ENCODE data around the gene NATD1. TPM values are rescaled to one million over a fixed set of nuclear protein-coding genes. Genes with fewer than 3 reads are reported as not detected.

Gene NATD1
- total RNA-seq, 1 experiment from 2014 or later, result 7.3 TPM

GRCh38 chr17:21293831-21294210, 40.6 kb upstream of the NATD1 start:
- Histone ChIP-seq H3K18ac (ENCODE audit: insufficient read length, low read depth, low read length) (no peak overlapping the region), H3K4me1 (ENCODE audit: insufficient read depth, low read length) (no peaks in the 10 kb centered on the region), H3K27ac (ENCODE audit: insufficient read length, low read depth, low read length) (no peak overlapping the region), H3K23me2 (ENCODE audit: insufficient read length, low read depth, low read length, poor library complexity, severe bottlenecking) (no peaks in the 10 kb centered on the region), H3K4ac (ENCODE audit: low read depth, low read length) (no peak overlapping the region), H3K79me1 (ENCODE audit: insufficient read depth, low read depth, low read length, poor library complexity, severe bottlenecking) (no peaks in the 10 kb centered on the region), H4K8ac (replicated peaks; ENCODE audit: insufficient read length, low read depth, low read length) (no peak overlapping the region), H3K4me2 (ENCODE audit: insufficient read depth, insufficient read length, low read length) (no peak overlapping the region), H2AK5ac (ENCODE audit: insufficient read length, low read length) (no peak overlapping the region), H3K56ac (ENCODE audit: insufficient read length, low read depth, low read length) (no peak overlapping the region), H2BK5ac (ENCODE audit: insufficient read length, low read length) (no peak overlapping the region), H3T11ph (ENCODE audit: low read length) (no peak overlapping the region), H3K23ac (ENCODE audit: insufficient read length, low read depth, low read length) (no peak overlapping the region), H3K27me3 (ENCODE audit: insufficient read depth, low read length) (no peaks in the 10 kb centered on the region), H2BK15ac (ENCODE audit: low read depth, low read length) (no peak overlapping the region), H3K14ac (ENCODE audit: insufficient read depth, low read length) (no peak overlapping the region), H3K79me2 (ENCODE audit: insufficient read depth, low read length) (0 out of 2 replicates have a peak, but pooled peaks cover 2% of the 10 kb centered on the region), H2BK20ac (ENCODE audit: low read depth, low read length, poor library complexity, severe bottlenecking) (no peak overlapping the region), H2BK120ac (ENCODE audit: low read depth, low read length, poor library complexity, severe bottlenecking) (no peak overlapping the region), H3K9me3 (ENCODE audit: control insufficient read depth, low read depth, low read length) (peaks cover 44% of the 10 kb centered on the region), H3K9ac (ENCODE audit: extremely low read depth, insufficient read length, low read length) (no peak overlapping the region), H2AFZ (ENCODE audit: low read length) (no peak overlapping the region), H2BK12ac (ENCODE audit: insufficient read length, low read depth, low read length) (no peak overlapping the region), H4K20me1 (ENCODE audit: control insufficient read depth, insufficient read depth, insufficient read length) (no peaks in the 10 kb centered on the region), H4K91ac (ENCODE audit: insufficient read length, low read depth, low read length) (no peak overlapping the region), H4K5ac (ENCODE audit: insufficient read length, low read depth, low read length) (no peak overlapping the region)
- WGBS (ENCODE audit: extremely low coverage, insufficient read length, low lambda C conversion rate), result no CpG with 5 or more reads among the region's 10 CpGs
- no peak overlapping the region for H3K27ac Mint-ChIP-seq
- no peak for TF ChIP-seq CTCF (conservative IDR thresholded peaks at IDR 0.05)
- no peak for DNase-seq
- no peak overlapping the region for H3K4me3 Mint-ChIP-seq
- peaks cover 6% of the 10 kb centered on the region for H3K27me3 Mint-ChIP-seq (ENCODE audit: low read depth)
- no peaks in the 10 kb centered on the region for H3K4me1 Mint-ChIP-seq
- peaks cover 0 to 18% (median 11%) of the 10 kb centered on the region in 3 experiments; a peak in 5 of 7 replicates for H3K36me3 Mint-ChIP-seq (ENCODE audit: insufficient read depth in 1 of 3, low read depth in 3 of 3)
- peaks cover 62 to 73% of the 10 kb centered on the region in 2 experiments for H3K9me3 Mint-ChIP-seq
